Measurements from ENCODE around the gene PDIA3. TPM values are rescaled to one million over a fixed set of nuclear protein-coding genes. Genes with fewer than 3 reads are reported as not detected.
"Not testable (repeated sequence)": the region's sequence is repeated elsewhere in the genome, so short reads cannot be mapped to it uniquely, and the experiment has no call there.

Gene PDIA3
- total RNA-seq, 1 donor from 2014 or later = 330 TPM

DNA sequence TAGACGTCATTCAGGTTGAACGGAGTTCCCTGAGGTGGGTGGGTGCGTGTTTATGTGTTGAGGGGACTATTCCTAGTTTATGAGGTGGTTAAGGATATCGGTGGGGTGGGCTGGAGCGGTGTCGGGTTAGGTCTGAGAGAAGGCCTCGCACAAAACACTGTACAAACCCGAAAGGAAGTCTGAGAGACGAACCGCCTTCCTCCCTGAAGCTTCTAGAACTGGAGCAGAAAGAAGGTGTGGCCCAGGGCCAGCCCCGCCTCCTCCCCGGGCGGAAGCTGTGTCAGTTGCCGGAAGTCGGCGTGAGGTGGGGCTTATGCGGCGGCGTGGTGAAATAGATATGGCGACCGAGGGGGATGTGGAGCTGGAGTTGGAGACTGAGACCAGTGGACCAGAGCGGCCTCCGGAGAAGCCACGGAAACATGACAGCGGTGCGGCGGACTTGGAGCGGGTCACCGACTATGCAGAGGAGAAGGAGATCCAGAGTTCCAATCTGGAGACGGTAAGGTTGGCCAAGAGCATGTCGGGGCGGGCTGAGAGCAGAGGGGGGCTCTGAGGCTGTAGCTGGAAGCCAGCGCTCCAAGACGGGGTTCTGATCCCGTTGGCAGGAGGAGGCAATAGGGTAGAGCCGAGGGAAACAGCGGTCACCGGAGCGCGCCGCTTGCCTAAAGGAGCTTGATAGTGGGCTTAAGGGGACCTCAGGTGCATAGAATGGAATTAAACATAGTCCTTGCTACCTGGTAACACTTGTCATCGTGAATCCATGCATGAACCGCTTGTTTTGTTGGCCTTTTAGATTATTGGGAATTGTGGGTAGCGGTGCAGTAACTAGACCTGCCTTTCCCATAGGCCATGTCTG is 54.3 kb downstream of the PDIA3 start, which contains the start of gene HYPK:
Gene HYPK, plus strand, starts transcription at position 314 of the 856 bp plus-strand sequence. Its CDS starts 24 bp downstream, at position 338.
- peak; percentile 96 for ATAC-seq
- H3K9me3 ChIP-seq = no peaks in the 10 kb centered on the region
- H3K27me3 ChIP-seq (ENCODE audit: low read depth) = no peaks in the 10 kb centered on the region
- peaks cover 41% of the 10 kb centered on the region for H3K4me1 ChIP-seq
- H3K36me3 ChIP-seq = peaks cover 71% of the 10 kb centered on the region
- peak; percentile 95 for DNase-seq
- H3K4me3 ChIP-seq = peak within 1 kb of the TSS; percentile 95
- peak within 1 kb of the TSS; percentile 90 for H3K27ac ChIP-seq
- no peak for TF ChIP-seq CTCF (IDR thresholded peaks at IDR 0.05)
- intact Hi-C loops (cut with DNase I) = no loop called here

DNA sequence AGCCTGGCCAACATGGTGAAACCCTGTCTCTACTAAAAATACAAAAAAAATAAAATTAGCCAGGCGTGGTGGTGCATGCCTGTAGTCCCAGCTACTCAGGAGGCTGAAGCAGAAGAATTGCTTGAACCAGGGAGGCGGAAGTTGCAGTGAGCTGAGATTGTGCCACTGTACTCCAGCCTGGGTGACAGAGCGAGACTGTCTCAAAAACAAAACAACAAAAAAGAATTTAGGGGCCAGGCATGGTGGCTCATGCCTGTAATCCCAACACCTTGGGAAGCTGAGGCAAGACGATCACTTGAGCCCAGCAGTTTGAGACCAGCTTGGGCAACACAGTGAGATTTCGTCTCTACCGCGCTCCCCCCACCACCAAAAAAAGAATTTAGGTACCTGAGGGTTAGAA is 56.4 kb downstream of the PDIA3 start:
- H3K9me3 ChIP-seq; ATAC-seq; H3K27ac ChIP-seq; intact Hi-C loops (cut with DNase I); H3K27me3 ChIP-seq (ENCODE audit: low read depth); H3K4me3 ChIP-seq; DNase-seq: not testable (repeated sequence)
- Histone ChIP-seq H3K36me3 (peaks cover 73% of the 10 kb centered on the region), H3K4me1 (peaks cover 29% of the 10 kb centered on the region)

DNA sequence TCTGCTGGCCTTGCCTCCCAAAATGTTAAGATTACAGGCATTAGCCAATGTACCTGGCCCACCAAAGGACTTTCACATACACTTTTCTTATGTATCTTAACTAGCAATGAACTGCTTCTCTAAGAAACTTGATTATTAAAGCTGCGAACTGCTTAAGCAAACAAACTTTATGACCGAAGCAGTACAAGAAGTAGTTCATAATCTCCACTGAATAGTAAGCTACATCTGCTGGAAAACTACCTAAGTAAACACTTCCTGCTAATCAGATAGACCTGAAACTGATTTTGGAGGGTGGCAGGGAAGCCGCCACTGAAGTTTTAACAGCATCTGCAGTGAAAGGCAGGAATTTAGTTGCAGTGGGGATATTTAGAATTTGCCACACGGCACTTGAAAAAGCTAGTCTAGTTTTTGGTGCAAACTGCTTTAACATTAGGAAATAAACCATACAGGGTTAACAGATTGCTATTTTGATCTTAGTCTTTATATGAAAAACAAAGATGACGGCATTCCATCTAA is 62.3 kb downstream of the PDIA3 start:
- no peak overlapping the region for H3K27ac ChIP-seq
- ATAC-seq = no peak
- intact Hi-C loops (cut with DNase I) = no loop called here
- no peak for TF ChIP-seq CTCF (IDR thresholded peaks at IDR 0.05)
- no peaks in the 10 kb centered on the region for H3K27me3 ChIP-seq (ENCODE audit: low read depth)
- no peak for DNase-seq
- peaks cover 100% of the 10 kb centered on the region for H3K36me3 ChIP-seq
- H3K4me1 ChIP-seq = no peaks in the 10 kb centered on the region
- H3K4me3 ChIP-seq = no peak overlapping the region
- no peaks in the 10 kb centered on the region for H3K9me3 ChIP-seq

DNA sequence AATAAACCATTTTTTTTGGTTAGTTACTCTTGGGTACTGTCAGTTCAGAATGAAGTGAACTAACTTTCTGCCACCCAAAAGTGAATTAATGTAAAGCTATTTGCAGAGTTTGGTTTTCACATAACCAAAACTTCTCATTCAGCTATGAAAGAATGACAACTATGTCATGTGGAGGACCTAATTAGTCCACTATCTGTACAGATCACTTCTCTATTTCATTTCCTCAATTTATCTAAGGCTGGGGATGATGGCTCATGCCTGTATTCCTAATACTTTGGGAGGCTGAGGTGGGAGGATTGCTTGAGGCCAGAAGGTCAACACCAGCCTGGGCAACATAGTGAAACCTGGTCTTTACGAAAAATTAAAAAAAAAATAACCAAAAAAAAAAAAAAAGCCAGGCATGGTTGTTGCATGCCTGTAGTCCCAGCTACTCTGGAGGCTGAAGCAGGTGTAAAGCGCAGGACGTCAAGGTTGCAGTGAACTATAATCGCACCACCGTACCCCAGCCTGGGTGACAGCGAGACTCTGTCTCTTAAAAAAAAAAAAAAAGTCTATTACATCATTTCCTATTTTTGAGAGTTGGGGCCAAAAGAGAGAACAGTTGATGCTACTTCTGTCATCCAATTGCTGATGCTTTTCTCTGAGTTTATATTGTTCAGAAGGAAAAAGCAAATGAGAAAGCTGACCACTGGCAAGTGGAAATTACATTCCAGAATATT is 62.9 kb downstream of the PDIA3 start:
- peak in 1 of 2 donors; percentile 69 for ATAC-seq

DNA sequence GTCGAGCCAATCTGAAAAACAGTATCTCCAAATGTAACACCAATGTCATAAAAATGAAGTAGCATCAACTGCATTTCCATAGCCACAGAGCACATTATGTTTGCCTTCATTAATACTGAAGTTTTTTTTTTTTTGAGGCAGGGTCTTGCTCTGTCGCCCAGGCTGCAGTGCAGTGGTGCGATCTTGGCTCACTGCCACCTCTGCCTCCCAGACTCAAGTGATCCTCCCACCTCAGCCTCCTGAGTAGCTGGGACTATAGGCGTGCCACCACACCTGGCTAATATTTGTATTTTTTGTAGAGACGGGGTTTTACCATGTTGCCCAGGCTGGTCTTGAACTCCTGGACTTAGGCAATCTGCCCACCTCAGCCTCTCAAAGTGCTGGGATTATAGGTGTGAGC is 68.8 kb downstream of the PDIA3 start:
- H3K27me3 ChIP-seq (ENCODE audit: low read depth); H3K4me1 ChIP-seq; H3K9me3 ChIP-seq; ATAC-seq; intact Hi-C loops (cut with DNase I); H3K27ac ChIP-seq; H3K4me3 ChIP-seq: not testable (repeated sequence)
- peak; percentile 28 for DNase-seq
- H3K36me3 ChIP-seq = peaks cover 84% of the 10 kb centered on the region

More for the DNA sequence above, 62.9 kb downstream of the PDIA3 start:
- Histone ChIP-seq H3K4me1 (no peaks in the 10 kb centered on the region), H3K9me3 (no peaks in the 10 kb centered on the region), H3K27me3 (ENCODE audit: low read depth) (no peaks in the 10 kb centered on the region), H3K27ac (no peak overlapping the region), H3K36me3 (peaks cover 100% of the 10 kb centered on the region), H3K4me3 (no peak overlapping the region)
- DNase-seq = no peak
- TF ChIP-seq CTCF (IDR thresholded peaks at IDR 0.05) = no peak
- intact Hi-C loops (cut with DNase I) = no loop called here

DNA sequence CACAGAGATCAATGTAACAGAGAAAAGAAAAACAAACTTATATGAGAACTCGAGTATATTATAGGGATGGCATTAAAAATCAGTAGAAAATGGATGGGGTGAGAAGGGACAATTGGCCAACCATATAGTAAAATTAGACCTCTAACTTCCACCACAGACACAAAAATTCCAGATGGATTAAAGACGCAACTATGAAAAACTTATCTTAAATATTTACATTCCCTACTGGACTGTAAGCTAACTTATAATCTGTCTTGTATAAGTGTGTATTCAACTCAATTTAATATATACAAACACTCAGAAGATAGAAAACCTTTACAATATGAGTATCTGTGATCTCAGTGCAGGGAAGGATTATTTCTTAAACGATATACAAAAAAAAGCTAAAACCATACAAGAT is 75.3 kb downstream of the PDIA3 start:
- Histone ChIP-seq H3K27ac (no peak overlapping the region), H3K9me3 (no peaks in the 10 kb centered on the region), H3K36me3 (peaks cover 21% of the 10 kb centered on the region), H3K4me1 (peaks cover 37% of the 10 kb centered on the region), H3K4me3 (no peak overlapping the region), H3K27me3 (ENCODE audit: low read depth) (no peaks in the 10 kb centered on the region)
- intact Hi-C loops (cut with DNase I) = no loop called here
- ATAC-seq (no peak), DNase-seq (no peak)
- no peak for TF ChIP-seq CTCF (IDR thresholded peaks at IDR 0.05)

Small RNA genes within 50 kb of the gene (microRNA-seq; reads per million reads assigned to microRNA genes)
- 2.0 reads per million for gene MIR1282 (ENCODE audit: borderline number of aligned reads)

Other genes with a start within 250 kb of the PDIA3 start
- 7.1 TPM for gene MAP1A, start 228.8 kb upstream of the PDIA3 start, total RNA-seq
- gene PPIP5K1, start 156.2 kb upstream of the PDIA3 start, total RNA-seq = 31.6 TPM
- gene CKMT1B, start 152.4 kb upstream of the PDIA3 start, total RNA-seq = 0.89 TPM
- gene STRC, start 127.6 kb upstream of the PDIA3 start, total RNA-seq = not detected
- gene CATSPER2, start 97.6 kb upstream of the PDIA3 start, total RNA-seq = 2.7 TPM
- gene CKMT1A, start 52.6 kb upstream of the PDIA3 start, total RNA-seq = 0.80 TPM
- gene ELL3, start 30.5 kb downstream of the PDIA3 start, total RNA-seq = 5.1 TPM
- 827 TPM for gene SERF2, start 45.9 kb downstream of the PDIA3 start, total RNA-seq
- not detected for gene SERINC4, start 53.8 kb downstream of the PDIA3 start, total RNA-seq
- 13.2 TPM for gene HYPK, start 54.2 kb downstream of the PDIA3 start, total RNA-seq
- 21.0 TPM for gene MFAP1, start 78.3 kb downstream of the PDIA3 start, total RNA-seq
- 5.7 TPM for gene WDR76, start 80.6 kb downstream of the PDIA3 start, total RNA-seq